Prostate gland (tissue), 2 donors: ENCODE results near the gene SLC6A12.

Source experiments
- POLR2AphosphoS5 ChIP-seq: sonication (generic); formaldehyde crosslinking; IDR thresholded peaks from one replicate; pipeline ENCODE4 v1.6.1; 2017; ENCODE audit warnings: antibody characterized with exemption
- TF ChIP-seq, protein P1 (sequence below), 4 experiments: fragments of 200-600 bp in 2 of 4; fragments of 450-650 bp in 2 of 4; sonication (generic) in 2 of 4; IDR thresholded peaks; 1 replicate in 3 of 4; 2 replicates in 1 of 4; pipeline ENCODE4 v1.5.1; 2016 to 2019; ENCODE audit warnings: antibody characterized with exemption in 4 of 4, mild to moderate bottlenecking in 2 of 4, moderate library complexity in 2 of 4

DNA sequence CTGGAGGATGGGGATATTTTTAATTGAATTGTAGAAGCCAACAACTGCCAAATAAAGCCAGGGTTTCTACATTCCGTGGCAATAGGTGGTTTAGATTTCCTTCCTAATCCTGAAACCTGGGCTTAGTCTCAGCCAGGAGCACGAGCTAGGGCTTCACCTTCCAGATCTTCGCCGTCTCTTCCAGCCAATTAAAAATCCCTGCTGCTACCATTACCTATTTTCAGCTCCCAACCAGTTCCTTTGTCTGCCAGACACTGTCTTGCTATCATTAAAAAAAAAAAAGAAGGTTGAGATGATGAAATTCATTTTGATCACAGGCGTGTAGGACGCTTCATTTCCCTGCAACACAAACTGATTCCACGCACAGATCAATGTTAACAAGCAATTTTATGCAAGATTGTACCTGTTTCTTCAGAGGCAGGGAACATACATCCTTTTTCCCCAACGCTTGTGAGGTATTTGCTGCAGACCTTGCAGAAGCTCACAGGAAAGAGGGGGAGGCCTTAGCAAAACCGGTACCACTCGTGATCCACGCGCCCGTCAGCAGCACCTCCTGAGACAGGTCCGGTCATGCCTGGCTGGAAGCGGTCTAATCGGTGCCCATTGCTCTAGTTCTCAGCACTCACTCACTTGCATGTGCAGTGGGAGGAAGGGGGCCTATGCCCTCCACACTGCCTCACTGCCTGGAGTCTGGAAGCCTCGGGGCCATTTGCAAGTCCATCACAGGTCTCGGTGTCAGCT lies 65.1 kb downstream of the SLC6A12 start:
- TF ChIP-seq, protein P1, sequence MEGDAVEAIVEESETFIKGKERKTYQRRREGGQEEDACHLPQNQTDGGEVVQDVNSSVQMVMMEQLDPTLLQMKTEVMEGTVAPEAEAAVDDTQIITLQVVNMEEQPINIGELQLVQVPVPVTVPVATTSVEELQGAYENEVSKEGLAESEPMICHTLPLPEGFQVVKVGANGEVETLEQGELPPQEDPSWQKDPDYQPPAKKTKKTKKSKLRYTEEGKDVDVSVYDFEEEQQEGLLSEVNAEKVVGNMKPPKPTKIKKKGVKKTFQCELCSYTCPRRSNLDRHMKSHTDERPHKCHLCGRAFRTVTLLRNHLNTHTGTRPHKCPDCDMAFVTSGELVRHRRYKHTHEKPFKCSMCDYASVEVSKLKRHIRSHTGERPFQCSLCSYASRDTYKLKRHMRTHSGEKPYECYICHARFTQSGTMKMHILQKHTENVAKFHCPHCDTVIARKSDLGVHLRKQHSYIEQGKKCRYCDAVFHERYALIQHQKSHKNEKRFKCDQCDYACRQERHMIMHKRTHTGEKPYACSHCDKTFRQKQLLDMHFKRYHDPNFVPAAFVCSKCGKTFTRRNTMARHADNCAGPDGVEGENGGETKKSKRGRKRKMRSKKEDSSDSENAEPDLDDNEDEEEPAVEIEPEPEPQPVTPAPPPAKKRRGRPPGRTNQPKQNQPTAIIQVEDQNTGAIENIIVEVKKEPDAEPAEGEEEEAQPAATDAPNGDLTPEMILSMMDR (IDR thresholded peaks at IDR 0.05), result no peak
- no peak for TF ChIP-seq POLR2AphosphoS5
